Lower leg skin (tissue), 3 donors: ENCODE results near the gene SPAG17.

Experiments used
- CTCF ChIP-seq, 3 donors: fragments of 450-650 bp; IDR thresholded peaks; one replicate each; pipeline ENCODE4 v1.5.1; 2016; ENCODE audit warnings: antibody characterized with exemption in 3 of 3, mild to moderate bottlenecking in 3 of 3, moderate library complexity in 2 of 3
- POLR2A ChIP-seq, 2 donors: fragments of 450-650 bp; IDR thresholded peaks; one replicate each; pipeline ENCODE4 v1.6.1; 2016 to 2017; ENCODE audit warnings: antibody characterized with exemption in 2 of 2, mild to moderate bottlenecking in 1 of 2, moderate library complexity in 1 of 2

DNA sequence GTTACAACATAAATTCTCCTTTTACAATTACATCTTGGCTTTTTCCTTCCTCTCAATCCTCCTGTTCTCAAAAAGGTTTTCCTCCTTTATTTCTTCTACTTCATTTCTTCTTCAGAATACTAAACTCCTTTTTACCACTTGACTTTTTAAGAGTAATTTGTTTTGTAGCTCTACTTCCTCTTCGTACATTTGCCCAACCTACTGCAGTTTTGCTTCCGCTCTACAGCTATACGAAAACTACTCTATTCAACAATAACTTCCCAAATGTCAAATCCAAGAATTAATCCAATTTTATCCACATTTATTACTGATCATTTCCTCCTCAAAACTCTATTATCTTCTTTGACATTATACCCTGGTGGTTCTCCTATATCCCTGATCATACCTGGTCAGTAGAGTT is 259.0 kb downstream of the SPAG17 start:
- TF ChIP-seq CTCF (IDR thresholded peaks at IDR 0.05) (no peak), POLR2A (IDR thresholded peaks at IDR 0.05) (no peak)
